ENCODE data around the gene NDUFV2. TPM values are rescaled to one million over a fixed set of nuclear protein-coding genes. Genes with fewer than 3 reads are reported as not detected.

The NDUFV2 gene
- total and polyA plus RNA-seq, 2 of the 8 experiments (the other 6 are each of a cell fraction or from before 2014, with no cell fraction given) = 90.8 to 191 TPM

- no peak overlapping the region for H3K4ac ChIP-seq (replicated peaks; ENCODE audit: insufficient read length, low read depth, low read length)
- DNase-seq (ENCODE audit: low read depth in 1 of 2, low spot score in 2 of 2) = no peak
- no peaks in the 10 kb centered on the region for H3K27me3 ChIP-seq (replicated peaks in 1 of 4; ENCODE audit: control insufficient read depth in 3 of 4, extremely low read depth in 1 of 4, insufficient read depth in 3 of 4, low read length in 3 of 4)
- H3K9me3 ChIP-seq (ENCODE audit: insufficient read depth in 2 of 2, low read depth in 1 of 2, low read length in 1 of 2) = no peaks in the 10 kb centered on the region
- H2BK120ac ChIP-seq (replicated peaks; ENCODE audit: low read depth, low read length) = no peak overlapping the region
- H3K9ac ChIP-seq (replicated peaks in 1 of 4; ENCODE audit: extremely low read depth in 1 of 4, low read depth in 3 of 4, low read length in 3 of 4) = no peak overlapping the region
- no peak overlapping the region for H2BK20ac ChIP-seq (ENCODE audit: low read length)
- H2BK5ac ChIP-seq (ENCODE audit: low read depth, low read length) = no peak overlapping the region
- H3K14ac ChIP-seq (ENCODE audit: insufficient read length) = no peak overlapping the region
- H3K4me2 ChIP-seq (ENCODE audit: insufficient read depth in 1 of 2, low read depth in 2 of 2, low read length in 2 of 2) = no peak overlapping the region
- no peaks in the 10 kb centered on the region for H3K4me1 ChIP-seq (replicated peaks in 1 of 4; ENCODE audit: control insufficient read depth in 3 of 4, insufficient read depth in 4 of 4, low read length in 3 of 4)
- no peak for FAIRE-seq
- no peak overlapping the region for H2BK15ac ChIP-seq (ENCODE audit: low read length)
- H4K5ac ChIP-seq (ENCODE audit: insufficient read length, low read depth, low read length) = no peak overlapping the region
- H4K20me1 ChIP-seq (replicated peaks in 1 of 2; ENCODE audit: control insufficient read depth in 1 of 2, insufficient read depth in 2 of 2, low read length in 2 of 2) = no peaks in the 10 kb centered on the region
- peaks cover 0 to 2% of the 10 kb centered on the region in 2 experiments; a peak in 1 of 4 replicates for H3K79me2 ChIP-seq (ENCODE audit: control insufficient read depth in 1 of 2, insufficient read depth in 2 of 2, low read length in 2 of 2)
- H3K36me3 ChIP-seq (ENCODE audit: control insufficient read depth in 2 of 4, insufficient read depth in 4 of 4, low read length in 3 of 4) = peaks cover 9 to 95% (median 41%) of the 10 kb centered on the region in 4 experiments
- no peak overlapping the region for H2AFZ ChIP-seq (ENCODE audit: low read length)
- H2BK12ac ChIP-seq (ENCODE audit: low read depth, low read length) = no peak overlapping the region
- H2AK5ac ChIP-seq (ENCODE audit: low read depth, low read length) = no peak overlapping the region
- no peak overlapping the region for H3K18ac ChIP-seq (ENCODE audit: extremely low read depth, low read length)
- H4K91ac ChIP-seq (replicated peaks; ENCODE audit: insufficient read length, low read length) = no peak overlapping the region
- no peak overlapping the region for H4K8ac ChIP-seq (ENCODE audit: extremely low read depth, insufficient read depth, low read length)
- no peak overlapping the region for H3K4me3 ChIP-seq (ENCODE audit: extremely low read depth in 1 of 4, insufficient read depth in 2 of 4, low read depth in 3 of 4, low read length in 4 of 4)
- H3K23me2 ChIP-seq (ENCODE audit: low read depth, low read length) = no peaks in the 10 kb centered on the region
- 95% methylated on average over 4 of the region's 4 CpGs; no CpG with 5 or more reads in 1 of the 2 experiments for WGBS, 2 experiments (ENCODE audit: extremely low coverage in 1 of 2, insufficient coverage in 1 of 2, insufficient read length in 1 of 2, insufficient replicate concordance in 2 of 2, low coverage in 1 of 2, low lambda C conversion rate in 2 of 2, missing lambda C conversion rate in 1 of 2)
- POLR2A ChIA-PET (ENCODE audit: partially characterized antibody) = no interaction called here
- H3K23ac ChIP-seq (ENCODE audit: insufficient read length) = no peak overlapping the region
- CTCF ChIA-PET (ENCODE audit: partially characterized antibody) = no interaction called here
- H3K56ac ChIP-seq (replicated peaks; ENCODE audit: insufficient read length, low read depth, low read length) = no peak overlapping the region
- H3K27ac ChIP-seq (ENCODE audit: low read depth, low read length) = no peak overlapping the region
- no peaks in the 10 kb centered on the region for H3K79me1 ChIP-seq (ENCODE audit: low read depth, low read length)
- no peak for TF ChIP-seq SIN3A (conservative IDR thresholded peaks at IDR 0.05 in 1 of 2, IDR thresholded peaks at IDR 0.05 in 1 of 2; ENCODE audit: low read depth in 1 of 2, low read length in 2 of 2)
- TF ChIP-seq, protein P1, sequence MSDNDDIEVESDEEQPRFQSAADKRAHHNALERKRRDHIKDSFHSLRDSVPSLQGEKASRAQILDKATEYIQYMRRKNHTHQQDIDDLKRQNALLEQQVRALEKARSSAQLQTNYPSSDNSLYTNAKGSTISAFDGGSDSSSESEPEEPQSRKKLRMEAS (IDR thresholded peaks at IDR 0.05) = no peak
- TF ChIP-seq MAFK (IDR thresholded peaks at IDR 0.05; ENCODE audit: low read depth, low read length) = no peak
- TF ChIP-seq, protein P2, sequence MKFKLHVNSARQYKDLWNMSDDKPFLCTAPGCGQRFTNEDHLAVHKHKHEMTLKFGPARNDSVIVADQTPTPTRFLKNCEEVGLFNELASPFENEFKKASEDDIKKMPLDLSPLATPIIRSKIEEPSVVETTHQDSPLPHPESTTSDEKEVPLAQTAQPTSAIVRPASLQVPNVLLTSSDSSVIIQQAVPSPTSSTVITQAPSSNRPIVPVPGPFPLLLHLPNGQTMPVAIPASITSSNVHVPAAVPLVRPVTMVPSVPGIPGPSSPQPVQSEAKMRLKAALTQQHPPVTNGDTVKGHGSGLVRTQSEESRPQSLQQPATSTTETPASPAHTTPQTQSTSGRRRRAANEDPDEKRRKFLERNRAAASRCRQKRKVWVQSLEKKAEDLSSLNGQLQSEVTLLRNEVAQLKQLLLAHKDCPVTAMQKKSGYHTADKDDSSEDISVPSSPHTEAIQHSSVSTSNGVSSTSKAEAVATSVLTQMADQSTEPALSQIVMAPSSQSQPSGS (IDR thresholded peaks at IDR 0.05; ENCODE audit: low read length) = no peak
- TF ChIP-seq CBX8 (IDR thresholded peaks at IDR 0.05; ENCODE audit: borderline replicate concordance, low read depth, low read length) = no peak
- TF ChIP-seq FOSL1 (IDR thresholded peaks at IDR 0.05; ENCODE audit: insufficient read depth, low read depth, low read length) = no peak
- TF ChIP-seq CHD1 (IDR thresholded peaks at IDR 0.05; ENCODE audit: low read depth, low read length) = no peak
- no peak for TF ChIP-seq ASH2L (IDR thresholded peaks at IDR 0.05; ENCODE audit: low read length)
- no peak for TF ChIP-seq KDM1A (IDR thresholded peaks at IDR 0.05; ENCODE audit: borderline replicate concordance, low read length)
- TF ChIP-seq EZH2 (IDR thresholded peaks at IDR 0.05; ENCODE audit: low read depth, low read length, severe bottlenecking) = no peak
- TF ChIP-seq POLR2A (IDR thresholded peaks at IDR 0.05; ENCODE audit: control extremely low read depth in 1 of 2, low read depth in 2 of 2, low read length in 2 of 2) = no peak
- TF ChIP-seq CEBPB (IDR thresholded peaks at IDR 0.05; ENCODE audit: low read depth, low read length) = no peak
- no peak for TF ChIP-seq RBBP5 (IDR thresholded peaks at IDR 0.05; ENCODE audit: borderline replicate concordance, low read depth, low read length)
Observed at GRCh38 chr18:9130195-9130594, 27.7 kb downstream of the NDUFV2 start.
